HFF-Myc (cell line): ENCODE data around the gene PJVK.
A peak's percentile ranks its signal among the peaks of the same experiment; 100 is the strongest.

Experiments used
- DNase-seq: peaks from one replicate; pipeline ENCODE4 v3.0.0-alpha.2; 2011; ENCODE audit warnings: low read depth; ENCODE audit errors: extremely low read depth
- H3K4me3 ChIP-seq: replicated peaks from 2 replicates; pipeline ENCODE4 v1.5.1; 2011; ENCODE audit warnings: low read depth, mild to moderate bottlenecking, control low read depth, low read length
- CTCF ChIP-seq: IDR thresholded peaks from 2 replicates; pipeline ENCODE4 v1.5.1; 2012; ENCODE audit warnings: mild to moderate bottlenecking, low read depth, low read length, control low read depth; ENCODE audit errors: missing control alignments

Gene PJVK

GRCh38 chr2:178413472-178414265 is 37.5 kb upstream of the PJVK start:
- no peak for TF ChIP-seq CTCF
- DNase-seq: no peak
- H3K4me3 ChIP-seq: peak overlapping the region; percentile 50

- H3K4me3 ChIP-seq: peak overlapping the region; percentile 50
- DNase-seq: peak; percentile 94
- TF ChIP-seq CTCF: peak; percentile 96
These were observed 36.6 kb upstream of the PJVK start for GRCh38 chr2:178414266-178415247.

GRCh38 chr2:178415979-178416378 is 35.2 kb upstream of the PJVK start:
- H3K4me3 ChIP-seq: no peak overlapping the region
- no peak for TF ChIP-seq CTCF
- no peak for DNase-seq

- TF ChIP-seq CTCF: no peak
- no peak overlapping the region for H3K4me3 ChIP-seq
- no peak for DNase-seq
These were observed 33.3 kb upstream of the PJVK start for GRCh38 chr2:178417916-178418315.

GRCh38 chr2:178418426-178418825 is 32.8 kb upstream of the PJVK start:
- DNase-seq: no peak
- H3K4me3 ChIP-seq: no peak overlapping the region
- TF ChIP-seq CTCF: no peak

- H3K4me3 ChIP-seq: no peak overlapping the region
- TF ChIP-seq CTCF: peak; percentile 18
- DNase-seq: no peak
These were observed 32.1 kb upstream of the PJVK start for GRCh38 chr2:178419123-178419522.
